ENCODE results near the gene CPNE1. TPM values are rescaled to one million over a fixed set of nuclear protein-coding genes. Genes with fewer than 3 reads are reported as not detected.

CPNE1 gene
- total and polyA plus RNA-seq, 2 of the 8 experiments (the other 6 are each of a cell fraction or from before 2014, with no cell fraction given) = 294 to 346 TPM

- no peak overlapping the region for H3K4ac ChIP-seq (replicated peaks; ENCODE audit: insufficient read length, low read depth, low read length)
- peaks cover 0 to 8% of the 10 kb centered on the region in 2 experiments; a peak in 2 of 4 replicates for H3K79me2 ChIP-seq (ENCODE audit: control insufficient read depth in 1 of 2, insufficient read depth in 2 of 2, low read length in 2 of 2)
- H3K23ac ChIP-seq (ENCODE audit: insufficient read length) = no peak overlapping the region
- no peak for DNase-seq (ENCODE audit: low read depth in 1 of 2, low spot score in 2 of 2)
- no peak overlapping the region for H3K14ac ChIP-seq (ENCODE audit: insufficient read length)
- no peak overlapping the region for H4K5ac ChIP-seq (ENCODE audit: insufficient read length, low read depth, low read length)
- WGBS, 2 experiments (ENCODE audit: extremely low coverage in 1 of 2, insufficient coverage in 1 of 2, insufficient read length in 1 of 2, insufficient replicate concordance in 2 of 2, low coverage in 1 of 2, low lambda C conversion rate in 2 of 2, missing lambda C conversion rate in 1 of 2) = 89% methylated on average over 9 of the region's 9 CpGs; no CpG with 5 or more reads in 1 of the 2 experiments
- H3K4me3 ChIP-seq (ENCODE audit: extremely low read depth in 1 of 4, insufficient read depth in 2 of 4, low read depth in 3 of 4, low read length in 4 of 4) = peak overlapping the region; percentile 66 to 99 (median 88); a peak in 6 of 8 replicates
- H4K91ac ChIP-seq (replicated peaks; ENCODE audit: insufficient read length, low read length) = no peak overlapping the region
- H2BK5ac ChIP-seq (ENCODE audit: low read depth, low read length) = no peak overlapping the region
- no peak overlapping the region for H3K56ac ChIP-seq (replicated peaks; ENCODE audit: insufficient read length, low read depth, low read length)
- H3K9me3 ChIP-seq (ENCODE audit: insufficient read depth in 2 of 2, low read depth in 1 of 2, low read length in 1 of 2) = no peaks in the 10 kb centered on the region
- H4K20me1 ChIP-seq (replicated peaks in 1 of 2; ENCODE audit: control insufficient read depth in 1 of 2, insufficient read depth in 2 of 2, low read length in 2 of 2) = no peaks in the 10 kb centered on the region
- peak overlapping the region; percentile 75 to 91 for H3K4me2 ChIP-seq (ENCODE audit: insufficient read depth in 1 of 2, low read depth in 2 of 2, low read length in 2 of 2)
- 0 out of 2 replicates have a peak overlapping the region, but pooled peaks have one; percentile 39 for H2BK12ac ChIP-seq (ENCODE audit: low read depth, low read length)
- peaks cover 0 to 16% (median 0%) of the 10 kb centered on the region in 4 experiments; a peak in 2 of 8 replicates for H3K36me3 ChIP-seq (ENCODE audit: control insufficient read depth in 2 of 4, insufficient read depth in 4 of 4, low read length in 3 of 4)
- no peak overlapping the region for H2AK5ac ChIP-seq (ENCODE audit: low read depth, low read length)
- H3K23me2 ChIP-seq (ENCODE audit: low read depth, low read length) = peaks cover 13% of the 10 kb centered on the region
- H2AFZ ChIP-seq (ENCODE audit: low read length) = peak overlapping the region; percentile 94; the same call in 1 of the 2 replicates
- H3K79me1 ChIP-seq (ENCODE audit: low read depth, low read length) = no peaks in the 10 kb centered on the region
- H3K4me1 ChIP-seq (replicated peaks in 1 of 4; ENCODE audit: control insufficient read depth in 3 of 4, insufficient read depth in 4 of 4, low read length in 3 of 4) = peaks cover 0 to 2% (median under 1%) of the 10 kb centered on the region in 4 experiments; a peak in 3 of 7 replicates
- H3K9ac ChIP-seq (replicated peaks in 1 of 4; ENCODE audit: extremely low read depth in 1 of 4, low read depth in 3 of 4, low read length in 3 of 4) = no peak overlapping the region; a peak in 2 of 7 replicates
- H4K8ac ChIP-seq (ENCODE audit: extremely low read depth, insufficient read depth, low read length) = no peak overlapping the region
- H3K27me3 ChIP-seq (replicated peaks in 1 of 4; ENCODE audit: control insufficient read depth in 3 of 4, extremely low read depth in 1 of 4, insufficient read depth in 3 of 4, low read length in 3 of 4) = no peaks in the 10 kb centered on the region
- no peak overlapping the region for H2BK15ac ChIP-seq (ENCODE audit: low read length)
- ChIA-PET POLR2A (ENCODE audit: partially characterized antibody) (interaction anchor here (1.4 to 40.1 kb wide), 3 partner anchors 33 to 44 kb away, joined by 4 to 2341 read pairs (median 19); partner anchors contain the start of genes CPNE1, RBM12 and RBM39), CTCF (ENCODE audit: partially characterized antibody) (no interaction called here)
- H2BK20ac ChIP-seq (ENCODE audit: low read length) = no peak overlapping the region
- no peak for FAIRE-seq
- no peak overlapping the region for H2BK120ac ChIP-seq (replicated peaks; ENCODE audit: low read depth, low read length)
- H3K27ac ChIP-seq (ENCODE audit: low read depth, low read length) = no peak overlapping the region
- TF ChIP-seq GABPA (IDR thresholded peaks at IDR 0.05; ENCODE audit: borderline replicate concordance, insufficient read depth, low read length) = no peak
- no peak for TF ChIP-seq RBBP5 (IDR thresholded peaks at IDR 0.05; ENCODE audit: borderline replicate concordance, low read depth, low read length)
- no peak for TF ChIP-seq JUN (IDR thresholded peaks at IDR 0.05; ENCODE audit: low read depth, low read length)
- H3K18ac ChIP-seq (ENCODE audit: extremely low read depth, low read length) = no peak overlapping the region
Observed at GRCh38 chr20:35697696-35698297, 33.1 kb upstream of the CPNE1 start.
